IPS-NIHi11 (cell line): ENCODE measurements around the gene MN1.

Source experiments
- DNase-seq: peaks from one replicate; pipeline ENCODE4 v3.0.0; 2012; ENCODE audit warnings: mixed read lengths, low spot score

The MN1 gene

DNA sequence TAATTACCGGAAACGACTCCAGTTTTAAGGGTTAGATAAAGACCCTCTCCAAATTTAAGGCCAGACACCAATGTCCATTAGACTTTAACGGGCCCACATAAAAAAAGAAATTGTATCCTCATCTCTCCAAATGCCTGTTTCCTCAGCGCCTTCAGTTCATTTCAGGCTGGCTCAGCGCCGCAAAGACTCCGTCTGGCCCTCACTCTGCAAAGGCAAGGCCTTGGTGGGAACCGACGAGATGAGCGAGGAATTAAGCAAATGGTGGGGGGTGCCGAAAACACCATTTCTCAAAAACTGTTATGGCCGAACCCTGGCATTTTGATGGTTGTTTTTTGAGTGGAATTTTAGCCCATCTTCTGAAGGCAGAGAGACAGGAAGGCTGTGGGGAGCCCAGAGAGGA, 15.7 kb downstream of the MN1 start:
- DNase-seq = no peak

DNA sequence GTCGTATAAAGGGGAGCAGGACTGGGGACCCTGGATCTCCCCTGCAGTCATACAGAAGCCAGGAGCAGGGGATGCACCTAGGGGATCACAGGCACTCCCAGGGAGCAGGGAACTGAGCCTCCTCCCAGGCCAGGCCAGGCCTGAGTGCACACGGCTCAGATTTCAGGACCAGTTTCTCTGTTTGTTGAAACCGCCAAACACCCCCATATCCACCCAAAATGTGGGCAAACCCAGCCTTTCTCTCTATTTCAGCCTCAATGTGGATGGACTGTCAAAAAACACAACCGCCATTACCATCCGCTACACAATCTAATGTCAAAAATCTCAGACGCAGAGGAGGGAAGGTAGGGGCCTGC, 17.5 kb downstream of the MN1 start:
- DNase-seq = no peak

DNA sequence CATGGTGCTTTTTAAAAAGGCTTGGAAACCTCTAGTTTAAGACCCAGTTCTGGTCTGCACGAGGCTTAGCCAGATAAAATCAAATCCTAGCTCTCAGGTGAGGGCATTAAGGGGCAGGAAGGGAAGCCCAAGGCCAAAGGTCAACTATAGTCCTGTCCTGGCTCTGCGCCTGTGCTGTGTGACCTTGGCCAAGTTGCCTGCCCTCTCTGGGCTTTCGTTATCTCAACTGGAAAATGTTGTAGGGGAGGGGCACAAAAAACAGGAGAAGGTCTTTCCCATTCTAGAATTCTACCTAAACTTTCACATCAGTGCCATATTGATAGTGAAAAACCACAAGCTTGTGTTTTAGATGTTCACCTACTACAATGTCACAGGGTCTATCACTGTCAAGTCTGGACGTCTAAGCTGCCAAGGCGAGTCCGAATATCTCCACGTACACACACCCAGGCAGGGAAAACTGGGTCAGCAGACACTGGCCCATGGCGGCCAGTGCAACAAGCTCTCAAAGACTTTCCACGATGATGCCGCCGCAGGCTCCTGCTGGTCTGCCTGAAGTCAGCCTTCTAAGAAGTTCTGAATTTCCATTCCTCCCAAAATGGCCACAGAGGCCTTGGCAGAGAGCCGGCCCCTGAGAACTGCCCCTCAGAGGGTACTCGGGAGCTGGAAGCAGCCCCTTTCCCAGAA, 18.0 kb downstream of the MN1 start:
- DNase-seq = no peak

DNA sequence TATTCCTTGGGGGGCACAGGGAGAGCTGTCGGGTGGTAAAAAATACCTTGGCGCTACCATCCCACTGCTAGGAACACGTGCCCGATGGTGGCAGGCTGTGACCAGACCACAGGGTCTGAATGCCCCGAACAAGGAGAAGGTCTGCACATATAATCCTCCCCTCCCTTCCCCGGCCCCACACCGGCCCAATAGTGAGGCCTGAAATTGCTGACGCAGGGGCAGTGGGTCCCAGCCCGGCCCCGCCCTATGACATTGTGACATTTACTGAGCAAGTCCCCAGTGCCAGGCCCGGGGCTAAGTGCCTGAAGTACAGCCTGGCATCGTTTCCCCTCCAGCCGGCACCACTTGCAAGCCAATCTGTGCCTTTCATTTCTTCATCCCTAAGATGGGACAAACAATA, 19.5 kb downstream of the MN1 start:
- DNase-seq = no peak

DNA sequence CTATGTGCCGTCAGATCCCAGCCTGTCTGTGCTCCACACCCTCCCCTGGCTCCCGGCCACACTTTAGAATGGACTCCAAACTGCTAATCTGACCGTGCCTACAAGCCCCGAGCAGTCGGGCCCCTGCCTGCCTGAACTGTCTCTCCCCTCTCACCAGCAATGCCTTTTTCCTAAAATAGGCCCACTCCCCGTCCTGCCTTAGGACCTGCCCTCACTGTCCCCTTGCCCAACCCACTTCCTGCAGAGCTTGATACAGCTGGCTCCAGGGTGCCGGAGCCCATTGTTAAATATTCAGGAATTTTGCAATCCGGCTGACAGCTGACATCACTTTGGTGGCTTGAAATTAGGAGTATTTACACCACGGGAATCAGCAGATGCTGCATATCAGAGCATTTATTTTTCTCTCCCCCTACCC, 21.4 kb downstream of the MN1 start:
- no peak for DNase-seq

DNA sequence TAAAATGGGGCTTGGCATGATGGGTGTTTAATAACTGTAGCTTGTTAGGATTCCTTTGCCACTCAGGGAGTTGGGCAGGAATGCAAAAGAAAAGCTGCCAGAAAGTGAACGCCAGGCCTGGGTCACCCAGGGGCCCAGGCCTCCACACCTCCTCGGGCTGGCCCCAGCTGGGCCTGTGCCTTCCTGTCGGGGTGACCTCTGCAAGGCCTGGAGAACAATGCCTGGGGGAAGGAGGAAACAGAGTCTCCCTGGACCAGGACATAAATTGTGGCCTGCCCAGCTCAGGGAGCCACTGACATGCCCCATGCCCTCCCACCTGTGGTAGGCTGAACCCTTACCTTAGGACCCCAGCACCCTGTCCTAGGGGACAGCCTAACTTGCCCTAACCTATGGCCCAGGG, 21.9 kb downstream of the MN1 start:
- DNase-seq = no peak

DNA sequence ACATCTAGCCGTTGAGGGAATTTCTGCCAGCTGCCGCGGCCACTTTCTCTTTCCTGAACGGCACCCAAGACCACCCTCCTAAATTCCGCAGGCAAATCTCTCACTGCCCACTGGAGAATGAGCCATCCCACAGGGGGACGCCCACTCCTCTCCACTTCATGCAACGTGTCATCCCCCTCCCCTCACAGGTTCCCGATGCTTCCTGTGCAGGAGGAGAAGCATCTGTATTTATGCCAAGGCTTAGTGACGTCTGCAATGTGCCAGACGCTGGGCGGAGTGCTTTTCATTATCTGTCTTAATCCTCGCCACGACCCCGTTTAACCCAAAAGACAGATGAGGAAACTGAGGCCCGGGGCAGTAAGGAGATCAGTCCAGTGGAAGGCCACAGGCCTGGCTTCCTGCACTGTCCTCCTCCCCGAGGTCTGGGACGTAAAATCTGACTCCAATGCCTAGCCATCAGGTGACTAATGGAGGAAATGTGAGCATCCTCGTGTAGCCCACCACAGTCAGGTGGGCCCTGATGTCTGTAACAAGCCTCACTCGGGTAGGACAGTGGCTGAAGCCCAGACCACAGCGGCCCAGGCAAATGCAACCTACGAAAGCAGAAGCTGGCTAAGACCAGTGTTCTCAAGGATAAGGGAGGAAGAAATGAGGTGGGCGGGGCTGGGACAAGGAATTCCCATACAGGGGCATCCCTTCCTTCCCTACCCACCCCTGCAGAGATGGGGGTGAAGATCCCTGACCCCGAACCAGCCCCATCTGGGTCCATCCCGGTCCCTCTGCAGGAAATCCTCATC, 23.1 kb downstream of the MN1 start:
- no peak for DNase-seq

DNA sequence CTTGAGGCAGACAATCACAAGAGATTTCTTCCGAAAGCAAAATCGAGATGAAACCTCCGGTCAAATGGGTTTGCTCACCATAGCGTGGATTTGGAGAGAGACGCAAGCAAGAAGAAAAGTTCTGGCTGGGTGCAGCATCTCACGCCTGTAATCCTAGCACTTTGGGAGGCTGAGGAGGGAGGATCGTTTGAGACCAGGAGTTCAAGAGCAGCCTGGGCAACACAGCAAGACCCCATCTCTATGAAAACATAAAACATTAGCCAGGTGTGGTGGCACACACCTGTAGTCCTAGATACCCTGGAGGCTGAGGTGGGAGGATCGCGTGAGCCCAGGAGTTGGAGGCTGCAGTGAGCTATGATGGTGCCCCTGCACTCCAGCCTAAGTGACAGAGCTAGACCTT, 24.4 kb downstream of the MN1 start:
- no peak for DNase-seq

DNA sequence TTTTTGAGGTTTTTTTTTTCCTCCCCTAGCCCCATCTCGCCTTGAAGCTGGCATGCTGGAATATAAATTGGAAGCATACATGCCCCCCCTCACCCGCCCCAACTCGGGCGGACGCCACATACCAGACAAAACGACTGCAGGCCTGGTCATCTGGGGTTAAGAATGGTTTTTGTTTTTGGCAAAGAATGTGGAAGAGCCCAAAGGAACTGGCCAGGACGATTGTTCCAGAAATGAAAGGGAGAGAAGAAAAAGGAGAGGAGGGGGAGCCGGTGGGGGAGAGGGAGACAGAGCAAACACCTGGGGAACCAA, 25.0 kb downstream of the MN1 start:
- no peak for DNase-seq

DNA sequence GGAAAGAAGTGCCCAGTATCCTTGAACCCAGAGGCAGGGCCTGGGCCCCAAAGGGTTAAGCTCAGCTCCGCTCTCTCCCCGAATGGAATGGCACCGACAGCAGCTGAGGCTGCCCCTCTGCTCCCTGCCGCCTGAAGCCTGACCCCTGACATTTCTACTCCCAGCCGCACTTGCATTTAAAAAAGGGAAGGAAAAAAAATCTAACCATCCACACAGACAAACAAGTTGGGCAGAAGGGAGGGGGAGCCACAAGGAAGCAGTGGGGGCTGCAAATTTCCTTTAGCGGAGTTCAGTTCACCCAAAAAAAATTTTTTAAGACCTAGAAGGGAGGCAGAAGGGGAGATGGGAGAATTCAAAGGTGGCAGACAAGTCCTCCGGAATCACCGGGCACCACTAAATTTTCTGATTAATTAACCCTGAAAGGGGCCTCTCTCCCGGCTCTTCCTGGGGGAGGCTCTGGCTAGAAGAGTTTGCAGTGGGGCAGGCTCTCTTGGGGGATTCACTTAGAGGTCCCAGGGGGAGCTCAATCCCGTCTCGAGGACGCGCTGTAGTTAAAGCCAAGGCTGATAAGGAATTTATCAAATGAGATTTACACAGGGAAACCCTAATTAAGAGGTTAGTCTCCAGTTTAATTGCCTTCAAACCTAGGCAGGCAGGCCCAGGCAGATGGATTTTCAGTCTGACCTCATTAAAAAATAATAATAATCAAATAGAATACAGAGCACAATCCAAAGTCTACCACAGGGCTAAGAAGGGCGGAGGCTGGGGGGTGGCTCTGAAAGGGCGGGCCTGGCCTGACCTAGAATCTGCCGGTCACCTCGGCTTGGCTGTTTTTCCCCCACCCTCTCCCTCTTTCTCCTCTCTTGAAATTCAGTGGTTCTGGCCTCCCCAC, 25.6 kb downstream of the MN1 start:
- DNase-seq = peak; percentile 84

DNA sequence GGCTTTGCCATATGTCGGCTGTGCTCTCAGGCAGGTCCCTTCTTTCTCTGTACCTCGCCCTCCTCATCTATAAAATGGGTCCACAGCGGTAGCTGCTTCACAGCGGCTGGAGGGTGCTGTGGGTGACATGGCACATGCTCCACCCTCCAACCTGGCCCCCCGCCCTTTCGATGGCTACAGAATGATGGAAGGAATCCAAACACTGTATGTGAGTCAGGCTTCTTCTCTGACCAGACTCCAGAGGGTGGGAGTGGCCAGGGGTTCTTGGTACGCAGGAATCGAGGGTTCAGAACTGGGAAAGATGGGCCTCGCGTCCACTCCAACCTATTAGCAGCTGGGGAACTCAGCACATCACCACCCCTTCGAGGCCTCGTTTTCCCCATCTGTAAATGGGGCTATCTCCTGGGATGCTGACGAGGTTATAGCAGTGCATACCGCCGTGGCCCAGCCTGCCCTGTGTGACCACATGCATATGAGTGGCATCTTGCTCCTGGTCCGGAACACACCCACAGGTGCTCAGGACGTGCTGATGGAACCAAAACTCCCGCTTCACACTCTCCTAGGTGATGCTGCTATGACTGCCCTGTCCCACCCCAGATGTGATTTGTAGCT, 26.4 kb downstream of the MN1 start:
- no peak for DNase-seq

DNA sequence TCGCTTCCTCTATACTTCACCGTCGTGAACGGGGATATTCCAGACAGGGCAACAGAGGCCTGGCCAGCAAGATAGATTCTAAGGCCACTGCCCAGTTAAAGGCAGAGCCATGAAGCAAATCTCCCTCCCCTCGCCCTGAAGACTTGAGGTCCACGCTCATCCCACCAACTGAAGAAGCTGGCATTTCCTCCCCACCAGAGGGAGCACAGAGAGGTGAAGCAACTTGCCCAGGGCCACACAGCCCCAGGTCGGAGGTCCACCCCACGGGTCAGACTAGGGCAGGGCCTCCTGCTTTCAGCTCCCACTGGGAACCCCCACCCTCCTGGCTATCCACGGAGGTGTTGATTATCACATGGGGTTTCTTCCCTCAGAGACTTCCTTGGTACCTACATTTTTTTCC, 27.4 kb downstream of the MN1 start:
- no peak for DNase-seq

DNA sequence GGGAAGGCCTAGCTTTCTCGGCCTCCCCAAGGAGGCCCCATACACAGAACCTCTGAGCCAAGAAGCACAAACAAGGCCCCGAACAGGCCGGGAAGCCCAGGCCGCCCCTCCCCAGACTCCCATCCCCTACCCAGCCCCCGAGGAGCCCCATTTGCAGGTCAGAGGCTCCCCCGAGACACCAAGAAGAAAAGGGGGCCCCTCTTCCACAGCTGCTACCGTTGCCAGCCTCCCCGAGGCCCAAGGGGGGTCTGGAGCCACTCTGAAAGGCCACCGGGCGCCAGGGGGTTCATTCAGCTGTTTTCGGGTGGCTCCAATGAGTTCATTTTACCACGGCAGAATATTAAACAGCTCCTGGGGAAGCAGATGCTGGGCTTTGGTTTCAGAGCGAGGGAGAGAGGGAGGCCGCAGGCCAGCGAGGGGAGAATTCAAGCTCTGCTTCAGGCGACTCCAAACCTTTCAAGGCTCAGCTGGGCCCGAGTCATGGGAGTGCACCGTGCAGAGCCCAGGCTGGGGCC, 28.5 kb downstream of the MN1 start:
- no peak for DNase-seq

DNA sequence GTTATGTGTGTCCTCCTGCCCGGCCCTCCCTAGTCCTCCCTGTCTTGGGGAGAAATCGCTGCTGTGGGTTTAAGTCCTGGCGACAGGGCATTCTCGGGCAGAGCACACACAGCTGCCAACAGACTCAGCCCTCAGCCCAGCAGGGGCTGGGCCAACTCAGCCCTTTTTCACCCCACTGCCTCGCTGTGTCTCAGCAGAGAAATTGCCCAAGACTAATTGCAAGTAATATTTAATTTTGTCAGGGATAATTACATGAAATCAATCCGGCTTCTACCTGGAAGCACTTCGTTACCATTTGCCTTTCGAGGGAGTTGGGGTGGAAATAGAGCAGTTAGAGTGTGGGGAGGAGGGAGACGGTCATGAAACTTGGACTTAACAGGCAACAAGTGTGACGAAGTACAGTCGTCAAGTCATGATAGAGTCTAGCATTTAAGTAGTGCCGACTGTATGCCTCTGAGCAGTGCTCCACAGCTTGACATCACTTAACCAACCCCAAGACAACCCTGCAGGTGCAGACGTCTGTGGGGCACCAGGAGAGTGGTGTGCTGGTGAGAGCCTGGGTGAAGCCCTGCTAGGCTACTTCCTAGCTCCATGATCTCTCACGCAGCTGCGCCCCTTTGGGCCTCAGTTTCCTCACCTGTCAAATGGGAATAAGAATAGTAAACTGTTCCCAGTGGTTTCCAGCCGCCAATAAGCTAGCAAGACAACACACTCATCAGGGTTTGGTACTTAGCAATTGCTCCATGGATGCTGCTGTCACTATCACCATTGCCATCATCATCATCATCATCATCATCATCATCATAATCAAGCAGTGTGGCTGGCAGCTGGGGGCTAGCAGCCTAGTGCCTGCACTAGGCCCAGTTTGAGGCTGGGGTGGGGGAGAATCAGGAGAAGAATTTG, 29.2 kb downstream of the MN1 start:
- DNase-seq = no peak

DNA sequence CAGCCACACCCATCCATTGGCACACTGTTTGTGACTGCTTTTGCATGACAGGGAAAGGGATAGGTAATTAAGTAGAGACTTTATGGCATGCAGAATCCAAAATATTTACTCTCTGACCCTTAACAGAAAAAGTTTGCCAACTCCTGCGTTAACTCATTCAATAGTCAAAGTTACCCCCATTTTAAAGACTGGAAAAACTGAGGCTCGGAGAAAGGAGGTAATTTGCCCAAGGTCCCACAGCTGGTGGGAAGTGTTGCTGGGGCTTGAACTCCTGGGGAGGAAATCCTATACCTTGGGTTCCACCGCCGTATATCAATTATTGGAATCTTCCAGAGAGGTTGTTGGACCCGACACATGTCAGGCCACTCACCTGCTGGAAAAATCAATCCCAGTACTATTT, 29.9 kb downstream of the MN1 start:
- DNase-seq = no peak

DNA sequence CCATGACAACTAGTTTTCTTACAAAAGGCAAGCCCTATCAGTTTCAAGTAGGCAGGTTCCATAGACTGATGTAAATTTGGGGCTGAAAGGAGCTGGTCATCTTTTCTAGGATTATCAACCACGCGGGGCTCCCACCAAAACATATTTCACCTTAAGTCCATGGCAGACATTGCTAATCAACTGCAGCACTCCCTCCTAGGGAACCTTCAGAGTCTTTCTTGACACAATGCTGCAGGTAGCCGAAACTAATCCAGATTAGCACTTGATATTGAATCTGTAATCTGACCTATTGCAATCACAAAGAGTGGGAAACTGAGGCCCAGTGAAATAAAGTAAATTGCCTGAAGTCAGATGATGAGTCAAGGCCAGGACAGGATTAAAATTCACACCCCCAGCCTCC, 32.5 kb downstream of the MN1 start:
- DNase-seq = no peak

DNA sequence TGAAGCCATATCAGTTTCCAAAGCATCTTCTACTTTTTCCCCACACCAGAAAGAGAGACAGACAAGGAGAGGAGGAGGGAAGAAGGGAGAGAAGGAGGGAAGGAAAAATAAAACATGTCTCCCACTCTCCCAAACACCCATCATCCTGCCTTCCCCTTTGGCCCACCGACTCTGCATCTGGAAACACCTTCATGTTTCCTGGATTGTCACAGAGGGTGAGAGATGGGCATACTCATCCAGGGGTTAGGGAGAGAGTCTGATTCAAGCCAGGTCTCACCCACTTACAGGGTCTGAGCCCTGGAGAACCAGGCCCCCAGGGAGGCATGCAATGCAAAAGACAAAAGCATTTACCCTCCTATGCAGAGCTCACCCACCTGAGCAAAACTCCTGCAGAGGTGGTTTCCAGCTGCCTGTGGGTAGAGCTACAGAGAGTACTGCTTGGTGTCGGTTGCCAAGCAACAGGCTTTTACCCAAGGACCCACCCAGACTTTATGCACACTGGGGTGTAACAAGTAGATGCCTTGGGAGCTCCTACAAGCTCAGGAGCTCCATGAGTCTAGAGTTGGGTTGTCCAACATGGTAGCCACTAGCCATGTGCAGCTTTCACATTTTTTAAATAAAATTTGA, 33.4 kb downstream of the MN1 start:
- no peak for DNase-seq

DNA sequence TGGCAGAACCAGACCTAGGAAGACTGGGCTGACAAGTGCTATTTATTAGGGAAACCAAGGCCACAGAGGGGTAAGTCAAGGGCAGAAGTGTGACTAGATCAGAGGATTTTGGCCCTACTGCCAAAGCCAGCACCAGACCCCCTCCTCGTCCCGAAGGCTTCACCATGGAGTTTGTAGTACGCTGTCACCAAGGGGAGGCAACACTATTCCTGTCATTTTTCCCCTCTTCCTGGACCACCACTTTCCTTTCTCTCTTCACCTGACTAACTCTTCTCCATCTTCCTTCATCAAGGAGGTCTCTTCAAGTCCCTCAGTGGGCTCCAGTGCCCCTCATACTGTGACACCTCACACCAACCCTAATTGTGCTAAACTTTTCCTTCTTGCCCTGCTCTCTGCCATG, 34.9 kb downstream of the MN1 start:
- DNase-seq = no peak

DNA sequence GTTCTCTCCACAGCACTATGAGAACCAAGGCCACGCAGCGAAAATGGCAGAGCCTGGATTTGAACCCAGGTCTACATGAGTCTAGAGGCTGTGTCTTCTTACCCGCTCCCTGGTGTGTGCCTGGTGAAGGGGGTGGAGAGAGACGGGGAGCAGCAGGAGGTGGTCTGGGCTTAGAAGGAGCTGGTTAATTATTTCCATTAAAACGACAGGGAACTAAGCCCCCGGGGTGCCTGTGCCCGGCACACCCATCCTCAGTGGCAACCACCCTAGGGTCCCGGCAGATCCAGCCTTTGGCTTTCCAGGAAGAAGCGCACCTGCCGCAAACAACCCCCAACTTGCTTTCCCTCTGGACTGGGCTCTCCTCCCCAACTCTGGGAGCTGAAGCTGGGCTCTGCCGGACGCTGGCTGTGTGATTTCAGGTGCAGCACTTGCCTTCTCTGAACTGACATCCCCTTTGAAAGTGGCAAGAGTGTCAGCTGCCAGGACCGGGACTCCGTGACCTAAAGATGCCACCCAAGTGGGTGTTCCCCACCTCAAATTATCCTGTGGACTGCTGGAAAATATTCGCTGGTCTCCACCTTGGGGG, 35.8 kb downstream of the MN1 start:
- DNase-seq = no peak

DNA sequence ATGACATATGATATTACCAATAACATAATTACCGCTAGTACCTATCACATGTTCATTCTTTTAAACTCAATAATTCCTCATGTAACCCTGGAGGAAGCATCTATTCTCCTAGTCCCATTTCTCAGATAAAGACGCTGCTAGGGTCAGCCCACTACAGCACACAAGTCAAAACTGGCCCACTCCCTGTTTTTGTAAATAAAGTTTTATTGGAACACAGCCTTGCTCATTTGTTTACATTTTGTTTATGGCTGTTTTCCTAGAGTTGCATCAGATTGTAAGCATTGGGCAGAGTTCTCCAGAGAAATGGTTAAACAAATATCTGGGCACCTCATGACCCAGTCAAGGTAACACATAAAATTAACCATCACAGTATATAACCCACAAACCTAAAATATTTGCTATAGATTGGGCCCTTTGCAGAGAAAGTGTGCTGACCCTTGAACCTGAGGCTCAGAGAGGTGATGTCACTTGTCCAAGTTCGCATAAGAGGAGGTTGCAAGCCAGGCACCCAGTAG, 36.8 kb downstream of the MN1 start:
- no peak for DNase-seq
